Measurements from ENCODE around the gene JARID2.

- TF ChIP-seq CTCF (IDR thresholded peaks at IDR 0.05; ENCODE audit: low read length): no peak
- TF ChIP-seq EZH2phosphoT487 (IDR thresholded peaks at IDR 0.05; ENCODE audit: low read length): no peak
These were observed 40.5 kb upstream of the JARID2 start for GRCh38 chr6:15205321-15205720.
